ENCODE results near the gene TIMP3. TPM values are rescaled to one million over a fixed set of nuclear protein-coding genes. Genes with fewer than 3 reads are reported as not detected.
"Not testable (repeated sequence)": the region's sequence is repeated elsewhere in the genome, so short reads cannot be mapped to it uniquely, and the experiment has no call there.

TIMP3 gene
- not detected for total RNA-seq

DNA sequence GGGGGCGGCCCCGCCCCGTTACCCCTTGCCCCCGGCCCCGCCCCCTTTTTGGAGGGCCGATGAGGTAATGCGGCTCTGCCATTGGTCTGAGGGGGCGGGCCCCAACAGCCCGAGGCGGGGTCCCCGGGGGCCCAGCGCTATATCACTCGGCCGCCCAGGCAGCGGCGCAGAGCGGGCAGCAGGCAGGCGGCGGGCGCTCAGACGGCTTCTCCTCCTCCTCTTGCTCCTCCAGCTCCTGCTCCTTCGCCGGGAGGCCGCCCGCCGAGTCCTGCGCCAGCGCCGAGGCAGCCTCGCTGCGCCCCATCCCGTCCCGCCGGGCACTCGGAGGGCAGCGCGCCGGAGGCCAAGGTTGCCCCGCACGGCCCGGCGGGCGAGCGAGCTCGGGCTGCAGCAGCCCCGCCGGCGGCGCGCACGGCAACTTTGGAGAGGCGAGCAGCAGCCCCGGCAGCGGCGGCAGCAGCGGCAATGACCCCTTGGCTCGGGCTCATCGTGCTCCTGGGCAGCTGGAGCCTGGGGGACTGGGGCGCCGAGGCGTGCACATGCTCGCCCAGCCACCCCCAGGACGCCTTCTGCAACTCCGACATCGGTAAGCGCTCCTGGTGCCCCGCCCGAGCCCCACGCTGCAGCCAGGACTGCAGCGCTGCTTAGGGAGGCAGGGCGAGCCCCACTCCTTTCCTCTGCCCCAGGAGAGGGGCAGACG is at the start of gene TIMP3:
Gene TIMP3 (plus strand): TSS at position 169 of the 700 bp plus-strand sequence. CDS start 297 bp downstream, at position 466.
- Mint-ChIP-seq H3K36me3 (ENCODE audit: low read depth) (no peaks in the 10 kb centered on the region), H3K4me3 (no peak within 1 kb of the TSS), H3K9me3 (no peaks in the 10 kb centered on the region), H3K27ac (no peak within 1 kb of the TSS), H3K27me3 (peaks cover 68% of the 10 kb centered on the region), H3K4me1 (no peaks in the 10 kb centered on the region)
- no peak for ATAC-seq (replicated peaks)

DNA sequence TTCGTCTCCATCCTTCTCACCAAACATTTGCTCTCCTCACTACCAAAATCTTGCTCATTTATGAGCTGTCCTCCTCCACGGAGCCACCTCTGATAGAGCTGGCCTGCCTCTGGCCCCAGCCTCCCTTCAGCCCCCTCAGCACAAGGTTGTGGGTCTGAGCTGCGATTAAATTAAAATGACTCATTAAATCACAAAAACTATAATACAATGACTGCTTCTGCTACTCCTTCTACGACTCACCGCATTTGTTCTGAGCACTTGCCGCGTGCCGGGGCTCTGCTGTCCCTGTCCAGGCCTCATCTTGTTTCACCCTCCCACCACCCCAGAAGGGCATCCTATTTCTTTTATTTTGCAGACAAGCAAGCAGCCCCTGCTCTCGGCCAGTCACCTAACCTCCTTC is 49.2 kb upstream of the TIMP3 start:
- peak; percentile 31 for ATAC-seq (replicated peaks)
- no peaks in the 10 kb centered on the region for H3K9me3 Mint-ChIP-seq
- H3K4me1 Mint-ChIP-seq = no peaks in the 10 kb centered on the region
- no peak overlapping the region for H3K27ac Mint-ChIP-seq
- H3K27me3 Mint-ChIP-seq = peaks cover 4% of the 10 kb centered on the region
- H3K4me3 Mint-ChIP-seq = no peak overlapping the region
- H3K36me3 Mint-ChIP-seq (ENCODE audit: low read depth) = no peaks in the 10 kb centered on the region

GRCh38 chr22:32752816-32753520 is 48.5 kb upstream of the TIMP3 start:
- Mint-ChIP-seq H3K36me3 (ENCODE audit: low read depth) (no peaks in the 10 kb centered on the region), H3K4me3 (no peak overlapping the region)
- ATAC-seq (replicated peaks) = no peak

DNA sequence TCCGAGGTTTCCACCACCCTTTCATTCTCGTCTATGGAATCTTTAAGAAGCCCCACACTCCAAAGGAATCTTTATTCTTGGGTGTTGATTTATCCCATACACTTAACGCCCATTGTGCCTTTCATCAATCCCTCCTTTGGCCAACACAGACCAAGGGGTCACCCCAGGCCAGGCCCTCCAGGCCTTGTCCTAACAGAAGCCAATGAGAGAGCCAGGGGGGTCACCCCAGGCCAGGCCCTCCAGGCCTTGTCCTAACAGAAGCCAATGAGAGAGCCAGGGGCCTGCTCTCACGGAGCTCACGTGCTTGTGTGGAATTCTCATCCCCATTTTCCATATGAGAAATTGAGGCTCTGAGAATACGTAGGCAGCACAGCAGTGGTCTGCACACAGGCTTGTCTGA is 47.9 kb upstream of the TIMP3 start:
- Mint-ChIP-seq H3K9me3 (no peaks in the 10 kb centered on the region), H3K27me3 (peaks cover 4% of the 10 kb centered on the region), H3K4me3 (no peak overlapping the region), H3K36me3 (ENCODE audit: low read depth) (no peaks in the 10 kb centered on the region), H3K27ac (no peak overlapping the region), H3K4me1 (no peaks in the 10 kb centered on the region)
- no peak for ATAC-seq (replicated peaks)

More at GRCh38 chr22:32752816-32753520, 48.5 kb upstream of the TIMP3 start:
- Mint-ChIP-seq H3K9me3 (no peaks in the 10 kb centered on the region), H3K4me1 (no peaks in the 10 kb centered on the region), H3K27ac (no peak overlapping the region), H3K27me3 (peaks cover 4% of the 10 kb centered on the region)

GRCh38 chr22:32754413-32755041 is 47.0 kb upstream of the TIMP3 start:
- no peaks in the 10 kb centered on the region for H3K9me3 Mint-ChIP-seq
- ATAC-seq (replicated peaks) = no peak

GRCh38 chr22:32757086-32757762 is 44.3 kb upstream of the TIMP3 start:
- H3K27me3 Mint-ChIP-seq = peaks cover 11% of the 10 kb centered on the region
- not testable (repeated sequence) for H3K9me3 Mint-ChIP-seq; H3K4me3 Mint-ChIP-seq; H3K27ac Mint-ChIP-seq; ATAC-seq (replicated peaks); H3K36me3 Mint-ChIP-seq (ENCODE audit: low read depth); H3K4me1 Mint-ChIP-seq

More at GRCh38 chr22:32754413-32755041, 47.0 kb upstream of the TIMP3 start:
- H3K4me1 Mint-ChIP-seq = no peaks in the 10 kb centered on the region
- peaks cover 4% of the 10 kb centered on the region for H3K27me3 Mint-ChIP-seq
- no peak overlapping the region for H3K27ac Mint-ChIP-seq
- H3K36me3 Mint-ChIP-seq (ENCODE audit: low read depth) = no peaks in the 10 kb centered on the region
- no peak overlapping the region for H3K4me3 Mint-ChIP-seq

- H3K9me3 Mint-ChIP-seq = no peaks in the 10 kb centered on the region
- ATAC-seq (replicated peaks) = no peak
- no peak overlapping the region for H3K4me3 Mint-ChIP-seq
- no peaks in the 10 kb centered on the region for H3K36me3 Mint-ChIP-seq (ENCODE audit: low read depth)
- H3K4me1 Mint-ChIP-seq = no peaks in the 10 kb centered on the region
- H3K27ac Mint-ChIP-seq = no peak overlapping the region
- peaks cover 21% of the 10 kb centered on the region for H3K27me3 Mint-ChIP-seq
Observed at GRCh38 chr22:32758866-32759385, 42.6 kb upstream of the TIMP3 start.

GRCh38 chr22:32760396-32760795 is 41.1 kb upstream of the TIMP3 start:
- Mint-ChIP-seq H3K4me3 (no peak overlapping the region), H3K9me3 (no peaks in the 10 kb centered on the region), H3K27ac (no peak overlapping the region), H3K4me1 (no peaks in the 10 kb centered on the region), H3K27me3 (peaks cover 23% of the 10 kb centered on the region), H3K36me3 (ENCODE audit: low read depth) (no peaks in the 10 kb centered on the region)
- no peak for ATAC-seq (replicated peaks)

DNA sequence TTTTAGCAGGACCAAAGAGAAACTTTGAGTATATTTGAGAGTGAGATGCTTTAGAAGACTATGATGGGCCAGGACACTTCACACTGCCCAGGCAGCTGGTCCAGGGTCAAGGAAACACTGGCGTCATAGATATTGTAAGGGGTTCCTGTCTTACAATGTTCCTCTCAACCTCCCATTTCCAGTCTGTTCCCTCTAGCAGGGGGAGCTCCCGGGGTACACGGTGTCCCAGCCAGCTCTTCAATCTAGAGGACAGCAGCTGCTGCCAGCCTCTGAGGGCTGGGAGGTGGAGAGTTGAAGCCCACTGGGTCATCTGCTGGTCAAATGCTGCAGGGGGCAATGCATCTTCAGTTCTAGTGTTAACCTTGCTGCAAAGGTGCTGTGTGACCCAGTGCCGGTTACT is 40.7 kb upstream of the TIMP3 start:
- H3K27ac Mint-ChIP-seq = no peak overlapping the region
- ATAC-seq (replicated peaks) = no peak
- no peak overlapping the region for H3K4me3 Mint-ChIP-seq
- no peaks in the 10 kb centered on the region for H3K36me3 Mint-ChIP-seq (ENCODE audit: low read depth)
- H3K4me1 Mint-ChIP-seq = no peaks in the 10 kb centered on the region
- H3K9me3 Mint-ChIP-seq = no peaks in the 10 kb centered on the region
- H3K27me3 Mint-ChIP-seq = peaks cover 26% of the 10 kb centered on the region

GRCh38 chr22:32761251-32761903 is 40.1 kb upstream of the TIMP3 start:
- Mint-ChIP-seq H3K4me3 (no peak overlapping the region), H3K27ac (no peak overlapping the region), H3K9me3 (no peaks in the 10 kb centered on the region), H3K4me1 (no peaks in the 10 kb centered on the region), H3K36me3 (ENCODE audit: low read depth) (no peaks in the 10 kb centered on the region), H3K27me3 (peaks cover 26% of the 10 kb centered on the region)
- no peak for ATAC-seq (replicated peaks)

DNA sequence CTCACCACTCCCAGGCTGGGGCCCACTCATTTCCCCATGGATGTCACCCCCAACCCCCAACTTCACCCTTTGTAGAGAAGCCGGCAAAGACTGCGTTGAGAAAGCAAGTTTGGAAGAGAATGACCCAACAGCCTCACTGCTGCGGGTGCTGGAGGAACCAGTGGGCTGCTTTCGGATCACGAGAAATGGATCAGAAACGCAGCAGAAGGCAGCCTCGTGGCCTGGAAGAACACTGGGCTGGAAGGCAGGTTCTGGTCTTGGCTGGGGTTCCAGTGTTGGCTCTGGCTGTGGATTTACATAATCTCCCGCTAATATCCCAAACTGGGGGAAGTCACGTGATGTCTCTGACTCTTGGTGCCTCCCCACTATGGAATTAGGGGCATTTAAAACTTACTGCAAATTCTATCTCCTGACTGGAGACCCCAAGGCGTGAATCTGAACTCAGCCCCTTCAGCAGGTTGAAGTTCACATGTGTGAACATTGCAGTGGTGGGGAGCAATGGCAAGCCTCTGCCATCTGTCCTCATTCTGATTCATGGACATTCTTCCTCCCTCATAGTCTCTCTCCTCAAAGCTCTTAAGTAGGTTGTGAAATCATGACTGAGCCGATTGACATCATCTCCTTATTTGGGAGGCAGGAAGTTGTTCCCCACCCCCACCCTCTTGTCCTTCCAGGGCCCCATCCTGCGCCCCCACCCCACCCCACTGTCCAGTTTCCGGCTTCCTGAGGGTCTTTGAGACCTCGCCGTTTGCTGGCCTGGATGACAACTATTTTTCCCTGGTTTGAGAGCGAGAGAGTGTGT is 37.0 kb upstream of the TIMP3 start:
- Mint-ChIP-seq H3K4me1 (no peaks in the 10 kb centered on the region), H3K27ac (no peak overlapping the region), H3K27me3 (peaks cover 26% of the 10 kb centered on the region), H3K36me3 (ENCODE audit: low read depth) (no peaks in the 10 kb centered on the region), H3K4me3 (no peak overlapping the region), H3K9me3 (no peaks in the 10 kb centered on the region)
- no peak for ATAC-seq (replicated peaks)

GRCh38 chr22:32765132-32765618 is 36.3 kb upstream of the TIMP3 start:
- Mint-ChIP-seq H3K27ac (no peak overlapping the region), H3K27me3 (peaks cover 26% of the 10 kb centered on the region), H3K4me1 (no peaks in the 10 kb centered on the region), H3K4me3 (no peak overlapping the region), H3K36me3 (ENCODE audit: low read depth) (no peaks in the 10 kb centered on the region), H3K9me3 (no peaks in the 10 kb centered on the region)
- ATAC-seq (replicated peaks) = no peak

DNA sequence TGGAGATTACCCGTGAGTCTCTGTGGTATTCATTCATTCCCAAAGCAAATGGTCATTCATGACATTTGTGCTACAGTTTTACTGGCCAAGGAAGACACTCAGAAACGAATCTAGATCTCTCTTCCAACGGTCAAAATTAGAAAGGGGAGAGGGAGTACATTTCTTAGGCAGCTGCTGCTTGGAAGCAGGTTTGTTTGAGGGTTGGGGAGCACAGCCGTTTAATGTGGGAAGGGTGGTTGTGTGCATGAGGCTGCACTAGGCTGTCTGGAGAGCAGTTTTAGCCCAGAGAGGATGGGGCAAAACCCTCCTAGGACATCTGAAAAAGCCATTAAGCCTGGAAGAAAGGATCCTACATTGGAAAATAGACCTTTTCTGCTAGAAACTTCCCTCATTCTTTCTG is 29.7 kb upstream of the TIMP3 start:
- H3K27me3 Mint-ChIP-seq = peaks cover 13% of the 10 kb centered on the region
- H3K4me1 Mint-ChIP-seq = no peaks in the 10 kb centered on the region
- no peak overlapping the region for H3K4me3 Mint-ChIP-seq
- no peak for ATAC-seq (replicated peaks)
- no peaks in the 10 kb centered on the region for H3K9me3 Mint-ChIP-seq
- no peaks in the 10 kb centered on the region for H3K36me3 Mint-ChIP-seq (ENCODE audit: low read depth)
- H3K27ac Mint-ChIP-seq = no peak overlapping the region
